Measurements from ENCODE around the gene DPEP1. TPM values are rescaled to one million over a fixed set of nuclear protein-coding genes. Genes with fewer than 3 reads are reported as not detected.

DPEP1 gene
- total RNA-seq (2021) (0.49 and 0.52 TPM in 2 replicates), Bru-seq, nascent RNA (percentile 9 among the genes with signal in this experiment), BruChase-seq, experiment 1, labeled RNA remaining after a 2-hour chase (percentile 13 among the genes with signal in this experiment), BruChase-seq, experiment 2, labeled RNA remaining after a 6-hour chase (percentile 18 among the genes with signal in this experiment)
- long read RNA-seq, partial matches to known transcripts: 0 of 5 reads
- long read RNA-seq, other reads (novel, unspliced or antisense): 4 of 5 reads

- Histone ChIP-seq H3K27me3 (replicated peaks; ENCODE audit: insufficient read depth, low read depth, low read length, poor library complexity) (no peaks in the 10 kb centered on the region), H3K36me3 (ENCODE audit: insufficient read depth, low read length, poor library complexity, severe bottlenecking) (no peaks in the 10 kb centered on the region), H3K27ac (ENCODE audit: low read depth, low read length, poor library complexity, severe bottlenecking) (no peak within 1 kb of the TSS), H3K4me1 (ENCODE audit: insufficient read depth, low read length, poor library complexity, severe bottlenecking) (peaks cover 18% of the 10 kb centered on the region), H3K4me3 (ENCODE audit: low read depth, low read length, poor library complexity, severe bottlenecking) (no peak within 1 kb of the TSS), H3K9me3 (ENCODE audit: low read depth, low read length, poor library complexity, severe bottlenecking) (no peaks in the 10 kb centered on the region)
- POLR2A ChIA-PET (ENCODE audit: low non-redundant PET): no interaction called here
- intact Hi-C loops (cut with micrococcal nuclease; ENCODE audit: unreplicated experiment): no loop called here
- no TSS peak for BruUV-seq (replicated peaks)
- TF ChIP-seq EZH2 (IDR thresholded peaks at IDR 0.05; ENCODE audit: borderline replicate concordance, low read depth, low read length, poor library complexity, severe bottlenecking) (no peak), CTCF (conservative IDR thresholded peaks at IDR 0.05; ENCODE audit: low read depth, low read length) (no peak)
- CTCF ChIA-PET: no interaction called here
- DNase-seq (ENCODE audit: low spot score): no peak
Observed at GRCh38 chr16:89613231-89613953, at the start of gene DPEP1. Gene DPEP1, plus strand, starts transcription at chr16:89613642. Its CDS starts 16,769 bp downstream, at chr16:89630411.

- no peak for DNase-seq (ENCODE audit: low spot score)
- POLR2A ChIA-PET (ENCODE audit: low non-redundant PET): no interaction called here
- peaks cover 45% of the 10 kb centered on the region for H3K36me3 ChIP-seq (ENCODE audit: insufficient read depth, low read length, poor library complexity, severe bottlenecking)
- BruUV-seq (replicated peaks): no TSS peak
- intact Hi-C loops (cut with micrococcal nuclease; ENCODE audit: unreplicated experiment): no loop called here
- peak overlapping the region; percentile 95 for H3K27ac ChIP-seq (ENCODE audit: low read depth, low read length, poor library complexity, severe bottlenecking)
- H3K4me1 ChIP-seq (ENCODE audit: insufficient read depth, low read length, poor library complexity, severe bottlenecking): peaks cover 39% of the 10 kb centered on the region
- TF ChIP-seq EZH2 (IDR thresholded peaks at IDR 0.05; ENCODE audit: borderline replicate concordance, low read depth, low read length, poor library complexity, severe bottlenecking): no peak
- TF ChIP-seq CTCF (conservative IDR thresholded peaks at IDR 0.05; ENCODE audit: low read depth, low read length): no peak
- peak overlapping the region; percentile 86 for H3K4me3 ChIP-seq (ENCODE audit: low read depth, low read length, poor library complexity, severe bottlenecking)
- CTCF ChIA-PET: no interaction called here
- no peaks in the 10 kb centered on the region for H3K9me3 ChIP-seq (ENCODE audit: low read depth, low read length, poor library complexity, severe bottlenecking)
- no peaks in the 10 kb centered on the region for H3K27me3 ChIP-seq (replicated peaks; ENCODE audit: insufficient read depth, low read depth, low read length, poor library complexity)
Observed at GRCh38 chr16:89564476-89565255, 48.8 kb upstream of the DPEP1 start.

DNA sequence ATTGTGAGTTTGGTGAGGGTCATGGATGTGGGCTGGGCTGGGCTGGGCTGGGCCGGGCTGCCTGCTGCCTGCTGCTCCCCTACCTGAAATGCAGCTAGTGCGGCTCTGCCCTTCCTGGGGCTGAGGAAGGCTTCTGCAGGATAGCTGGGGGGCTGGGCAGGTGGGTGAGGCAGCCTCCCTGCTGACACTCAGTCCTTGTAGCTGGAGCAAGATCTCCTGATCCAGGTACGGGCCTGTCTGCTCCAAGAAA lies 48.3 kb upstream of the DPEP1 start:
- DNase-seq (ENCODE audit: low spot score): no peak
- Histone ChIP-seq H3K4me3 (ENCODE audit: low read depth, low read length, poor library complexity, severe bottlenecking) (no peak overlapping the region), H3K27me3 (replicated peaks; ENCODE audit: insufficient read depth, low read depth, low read length, poor library complexity) (no peaks in the 10 kb centered on the region), H3K9me3 (ENCODE audit: low read depth, low read length, poor library complexity, severe bottlenecking) (no peaks in the 10 kb centered on the region), H3K4me1 (ENCODE audit: insufficient read depth, low read length, poor library complexity, severe bottlenecking) (peaks cover 37% of the 10 kb centered on the region), H3K27ac (ENCODE audit: low read depth, low read length, poor library complexity, severe bottlenecking) (peak overlapping the region; percentile 64), H3K36me3 (ENCODE audit: insufficient read depth, low read length, poor library complexity, severe bottlenecking) (peaks cover 45% of the 10 kb centered on the region)
- ChIA-PET CTCF (no interaction called here), POLR2A (ENCODE audit: low non-redundant PET) (interaction anchor here (0.6 kb wide), 1 partner anchor 54 kb away, joined by 3 read pairs; no protein-coding TSS in a partner anchor)
- no TSS peak for BruUV-seq (replicated peaks)
- TF ChIP-seq CTCF (conservative IDR thresholded peaks at IDR 0.05; ENCODE audit: low read depth, low read length) (no peak), EZH2 (IDR thresholded peaks at IDR 0.05; ENCODE audit: borderline replicate concordance, low read depth, low read length, poor library complexity, severe bottlenecking) (no peak)
- intact Hi-C loops (cut with micrococcal nuclease; ENCODE audit: unreplicated experiment): no loop called here
